NCI-H2107 (cell line): ENCODE results near the gene VAC14.
"Not testable (repeated sequence)": the region's sequence is repeated elsewhere in the genome, so short reads cannot be mapped to it uniquely, and the experiment has no call there.

Experiments
- DNase-seq: peaks from one replicate; lab custom pipeline; 2025; lab: John Stamatoyannopoulos, UW

VAC14 gene

DNA sequence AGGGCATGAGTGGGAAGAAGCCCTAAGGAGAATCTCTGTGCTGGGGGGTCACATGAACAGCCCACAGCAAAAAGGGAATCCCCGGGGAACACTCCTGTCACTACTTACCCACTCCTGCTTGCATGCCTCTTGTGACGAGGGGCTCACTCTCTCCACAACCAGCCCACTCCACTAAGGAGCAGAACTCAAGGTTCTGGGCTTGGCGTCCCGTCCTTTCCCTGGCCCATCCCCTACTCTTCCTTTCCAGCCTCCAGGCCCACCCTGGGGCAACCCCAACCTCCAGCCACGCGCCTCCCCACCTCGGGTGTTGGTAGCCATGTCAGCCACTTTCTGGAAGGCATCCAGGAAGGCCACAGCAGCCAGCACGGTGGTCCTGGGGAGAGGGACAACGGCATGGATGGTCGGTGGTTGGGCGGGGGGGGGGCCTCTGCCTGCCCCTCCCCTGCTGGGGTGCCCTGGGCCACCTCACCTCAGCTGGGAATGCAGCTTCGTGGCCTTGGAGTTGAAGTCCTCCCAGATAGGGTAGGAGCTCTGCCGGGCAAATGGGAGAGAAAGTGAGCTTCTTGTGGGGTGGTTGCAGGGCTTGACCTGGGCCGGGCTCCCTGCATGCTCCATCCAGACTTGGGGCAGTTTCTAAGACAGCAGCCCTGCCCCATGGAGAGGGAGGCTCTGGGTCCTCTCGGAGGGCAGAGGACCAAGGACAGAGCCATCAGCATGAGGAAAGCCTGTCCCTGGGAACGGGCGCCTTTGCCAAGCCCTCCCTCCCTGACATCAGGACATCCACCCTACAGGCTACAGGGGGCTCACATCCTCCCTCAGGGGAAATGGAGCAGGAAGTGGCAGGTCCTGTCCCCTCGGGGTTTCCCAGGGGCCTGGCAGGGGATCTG, 120.2 kb downstream of the VAC14 start:
- DNase-seq = no peak

DNA sequence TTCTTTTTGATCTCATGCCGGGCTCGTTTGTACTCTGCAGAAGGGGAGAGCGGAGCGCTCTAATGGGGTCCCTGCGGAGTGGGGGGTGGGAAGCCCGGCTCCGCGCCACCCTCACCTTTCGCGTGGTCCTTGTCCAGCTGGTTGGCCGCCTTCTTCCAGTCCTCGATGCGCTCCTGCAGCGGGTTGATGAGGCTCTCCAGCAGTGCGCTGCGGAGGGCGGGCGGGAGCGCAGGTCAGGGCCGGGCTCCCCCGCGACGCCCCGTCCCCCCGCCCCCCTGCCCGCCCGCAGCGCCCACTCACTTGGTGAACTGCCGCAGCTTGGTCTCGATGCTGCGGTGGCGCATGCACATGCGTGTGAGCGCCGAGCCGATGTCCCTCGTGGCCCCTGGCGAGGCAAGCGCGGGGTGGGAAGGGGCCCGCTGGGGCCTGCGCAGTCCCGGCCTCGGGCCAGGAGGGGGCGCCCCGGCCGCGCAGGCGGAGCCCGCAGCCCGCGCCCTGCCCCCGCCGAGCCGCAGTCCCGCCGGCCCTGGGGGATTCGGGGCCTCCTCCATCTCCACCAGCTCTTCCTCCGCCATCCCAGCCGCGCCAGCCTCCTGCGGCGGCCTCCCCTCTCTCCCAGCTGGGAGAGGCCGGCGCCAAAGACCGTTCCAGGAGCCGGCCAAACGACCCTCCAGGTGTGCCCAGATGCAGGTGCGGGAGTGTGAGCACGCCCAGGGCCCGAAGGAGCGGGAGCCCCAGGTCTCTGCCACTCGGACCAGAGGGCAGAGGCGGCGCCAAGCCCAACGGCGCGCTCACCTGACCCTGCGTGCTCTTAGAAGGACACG, 121.1 kb downstream of the VAC14 start:
- no peak for DNase-seq

DNA sequence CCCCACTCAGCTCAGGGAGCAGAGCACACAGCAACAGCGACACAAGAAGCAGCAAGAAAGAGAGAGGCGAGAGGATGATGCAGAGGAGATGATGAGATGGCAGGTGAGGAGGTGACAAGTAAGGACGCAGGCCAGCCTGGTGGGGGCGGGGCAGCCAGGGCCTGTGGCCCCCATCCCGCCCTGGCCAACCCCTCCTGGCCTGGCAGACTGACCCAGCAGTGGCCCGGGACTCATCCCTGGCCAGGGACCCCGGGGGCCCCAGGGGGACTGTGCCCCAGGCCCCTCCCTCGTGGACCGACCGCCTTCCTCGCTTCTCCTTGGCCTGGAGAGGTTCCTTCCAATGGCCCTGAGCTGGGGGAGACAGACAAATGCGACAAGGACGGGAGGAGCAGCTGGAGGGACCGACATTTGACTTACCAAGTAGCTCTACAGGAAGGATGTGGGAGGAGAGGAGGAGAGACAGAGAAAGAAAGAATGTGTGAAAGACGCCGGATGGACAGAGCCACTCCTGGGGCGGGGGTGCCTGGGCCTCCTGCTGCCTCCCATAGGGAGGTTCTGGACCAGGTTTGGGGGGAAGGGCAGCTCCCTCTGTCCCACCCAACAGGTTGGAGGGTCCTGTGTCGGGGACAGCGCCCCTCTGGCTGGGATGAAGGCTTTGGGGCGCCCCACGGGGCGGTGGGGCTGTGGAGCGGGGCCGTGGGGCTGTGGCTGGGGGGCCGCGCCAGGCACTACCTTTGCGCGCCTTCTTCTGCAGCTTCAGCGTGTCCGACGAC, 121.9 kb downstream of the VAC14 start:
- no peak for DNase-seq

DNA sequence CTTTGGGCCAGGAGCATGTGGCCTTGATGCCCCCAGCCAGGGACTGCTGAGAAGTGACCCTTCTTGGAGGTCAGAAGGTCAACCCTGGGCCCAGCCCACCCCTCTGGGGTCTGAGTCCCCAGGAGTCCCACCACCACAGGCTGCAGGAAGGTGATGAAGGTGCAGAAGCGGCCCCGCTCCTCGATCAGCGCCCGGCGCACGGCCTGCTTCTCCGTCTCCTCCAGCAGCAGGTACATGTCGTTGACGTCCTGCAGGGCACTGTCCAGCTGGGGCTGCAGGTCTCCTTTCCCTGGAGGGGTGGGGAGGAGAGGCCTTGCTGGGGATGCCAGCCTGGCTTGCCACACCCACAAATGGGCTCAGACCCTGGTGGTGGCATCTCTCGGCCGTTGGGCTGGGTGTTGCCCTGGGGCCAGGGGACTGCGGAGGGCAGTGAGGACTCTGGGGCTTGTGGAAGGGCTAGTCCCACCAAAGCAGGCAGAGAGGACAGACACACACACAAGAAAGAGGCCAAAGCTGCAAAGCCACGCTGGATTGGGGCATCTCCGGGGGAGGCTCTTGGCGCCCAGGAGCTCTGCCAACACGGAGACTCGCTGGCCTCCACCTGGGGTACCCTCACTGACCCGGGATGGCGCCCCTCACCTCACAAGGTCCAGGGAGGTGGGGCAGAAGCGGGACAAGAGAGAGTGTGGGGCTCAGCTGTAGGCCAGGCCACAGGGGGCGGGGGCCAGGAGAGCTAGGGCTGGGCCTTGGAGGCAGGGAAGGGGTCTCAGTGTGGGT, 122.6 kb downstream of the VAC14 start:
- DNase-seq = no peak

DNA sequence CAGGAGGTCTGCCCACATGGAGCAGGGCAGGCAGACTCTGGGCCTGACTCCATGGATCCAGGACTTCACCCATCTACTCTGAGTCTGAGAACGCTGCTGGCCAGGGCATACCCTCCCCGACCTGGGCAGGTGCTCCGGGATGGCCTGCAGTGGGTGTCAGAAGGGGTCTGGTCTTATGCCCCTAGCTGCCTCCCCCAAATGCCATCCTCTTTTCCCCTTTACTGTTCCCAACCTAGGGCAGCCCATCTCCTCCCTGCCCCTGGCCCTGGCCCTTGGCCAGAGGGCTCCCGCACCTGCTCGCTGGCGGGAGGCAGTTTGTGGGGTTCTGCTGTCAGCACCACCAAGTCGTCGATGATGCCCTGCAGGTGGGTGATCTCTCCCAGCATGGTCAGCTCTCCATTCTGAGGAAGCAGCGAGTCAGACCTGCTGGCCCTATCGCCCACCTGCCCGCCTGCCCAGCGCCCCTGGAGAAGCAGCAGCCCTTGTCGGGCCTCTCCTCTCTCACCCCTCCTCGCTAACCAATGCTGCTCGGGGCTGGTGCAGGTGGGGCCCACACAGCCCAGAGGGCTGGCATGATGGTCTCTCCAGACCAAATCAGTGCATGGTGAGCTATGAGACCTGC, 123.3 kb downstream of the VAC14 start:
- no peak for DNase-seq

DNA sequence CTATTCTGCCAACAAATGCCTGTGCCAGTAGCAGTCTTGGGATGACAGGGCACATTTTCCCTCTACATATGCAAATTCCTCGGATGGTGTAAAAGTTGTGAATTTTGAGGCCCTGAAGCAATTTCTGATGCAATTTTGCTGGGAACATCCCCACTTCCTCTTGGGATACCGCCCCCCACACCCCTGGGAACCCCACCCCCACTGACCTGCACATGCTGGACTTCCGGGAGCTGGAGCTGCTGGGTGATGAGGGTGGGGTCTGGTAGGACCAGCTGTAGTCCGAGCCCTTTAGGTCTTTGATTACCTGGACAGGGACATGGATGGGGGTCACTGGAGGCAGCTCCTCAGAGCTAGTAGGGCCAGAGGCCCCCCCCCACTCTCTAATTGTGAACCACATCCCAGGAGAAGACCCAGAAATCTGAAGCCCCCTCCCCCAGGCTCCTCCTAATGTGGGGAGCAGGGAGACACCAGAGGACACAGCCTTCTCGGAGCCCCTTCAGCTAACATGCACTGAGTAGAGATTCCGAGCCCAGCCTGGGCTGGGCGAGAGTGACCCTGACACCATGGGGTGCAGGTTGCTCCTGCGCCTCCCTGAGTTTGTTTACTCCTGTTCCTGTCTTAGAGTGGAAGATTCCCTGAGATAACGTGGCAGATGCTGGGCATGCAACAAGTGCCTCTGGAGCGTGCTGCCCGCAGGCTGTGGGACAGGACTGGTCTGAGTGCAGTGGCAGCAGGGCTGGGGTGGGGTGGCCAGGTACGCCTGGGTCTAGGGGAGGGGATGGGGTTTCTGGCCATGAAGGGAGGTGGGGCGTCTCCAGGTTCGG, 124.1 kb downstream of the VAC14 start:
- no peak for DNase-seq

DNA sequence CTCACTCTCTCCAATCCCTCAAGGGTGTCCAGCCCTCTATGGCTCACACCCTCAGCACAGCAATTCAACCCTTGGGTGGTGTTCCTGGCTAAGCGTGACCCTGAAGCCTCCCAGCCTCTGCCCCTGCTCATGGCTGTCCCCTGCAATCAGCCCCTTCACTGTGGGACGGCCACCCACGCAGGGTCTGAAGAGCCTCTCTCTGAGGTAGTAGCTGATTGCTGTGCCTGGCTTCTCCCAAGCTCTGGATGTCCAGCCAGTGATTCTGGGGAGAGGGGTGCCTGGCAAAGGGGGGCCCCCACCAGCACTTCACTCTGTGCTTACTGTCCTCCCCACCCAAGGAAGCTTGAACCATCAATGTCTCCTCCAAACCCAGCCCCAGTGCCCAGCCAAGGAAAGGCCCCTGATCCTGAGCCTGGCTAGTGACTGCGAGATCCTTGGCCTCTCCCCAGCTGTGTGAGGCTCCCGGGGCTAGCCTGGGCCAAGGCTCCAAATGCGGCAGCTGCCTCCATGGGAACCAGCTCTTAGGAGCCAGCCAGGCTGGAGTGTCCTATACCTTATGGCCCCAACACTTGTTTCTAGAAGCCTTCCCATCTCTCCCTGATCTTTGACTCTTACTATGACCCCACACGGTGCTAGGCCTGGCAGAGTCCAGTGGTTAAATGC, 125.0 kb downstream of the VAC14 start:
- no peak for DNase-seq

DNA sequence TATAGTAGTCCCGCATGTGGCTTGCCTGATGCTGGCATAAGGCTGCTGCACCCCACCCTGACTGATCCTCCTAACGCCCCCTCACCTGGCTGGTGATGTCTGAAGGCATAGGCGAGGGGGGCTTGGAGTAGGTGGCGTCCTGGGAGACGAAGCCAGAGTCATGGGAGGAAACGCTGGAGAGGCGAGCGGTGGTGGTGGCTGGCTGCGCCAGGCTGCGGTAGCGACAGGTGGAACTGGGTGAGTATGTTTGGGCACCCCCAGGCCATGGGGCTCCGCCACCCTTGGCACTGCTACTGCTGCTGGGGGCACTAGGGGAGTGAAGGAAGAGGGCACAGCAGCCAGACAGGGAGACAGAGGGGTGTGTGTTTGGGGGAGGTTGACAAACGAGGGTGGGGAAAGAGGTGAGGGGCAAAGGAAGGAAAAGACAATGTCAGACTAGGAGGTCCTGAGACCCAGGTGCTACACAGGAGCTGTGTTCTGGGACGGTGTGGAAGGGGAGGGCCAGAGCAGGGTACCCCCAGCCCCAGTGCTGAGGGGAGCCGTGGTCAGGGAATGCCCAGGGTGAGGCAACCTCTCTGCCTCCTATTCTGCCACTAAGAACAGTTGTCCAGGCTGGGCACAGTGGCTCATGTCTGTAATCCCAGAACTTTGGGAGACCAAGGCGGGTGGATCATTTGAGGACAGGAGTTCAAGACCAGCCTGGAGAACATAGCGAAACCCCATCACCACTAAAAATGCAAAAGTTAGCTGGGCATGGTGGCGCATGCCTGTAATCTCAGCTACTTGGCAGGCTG, 126.5 kb downstream of the VAC14 start:
- DNase-seq = no peak

DNA sequence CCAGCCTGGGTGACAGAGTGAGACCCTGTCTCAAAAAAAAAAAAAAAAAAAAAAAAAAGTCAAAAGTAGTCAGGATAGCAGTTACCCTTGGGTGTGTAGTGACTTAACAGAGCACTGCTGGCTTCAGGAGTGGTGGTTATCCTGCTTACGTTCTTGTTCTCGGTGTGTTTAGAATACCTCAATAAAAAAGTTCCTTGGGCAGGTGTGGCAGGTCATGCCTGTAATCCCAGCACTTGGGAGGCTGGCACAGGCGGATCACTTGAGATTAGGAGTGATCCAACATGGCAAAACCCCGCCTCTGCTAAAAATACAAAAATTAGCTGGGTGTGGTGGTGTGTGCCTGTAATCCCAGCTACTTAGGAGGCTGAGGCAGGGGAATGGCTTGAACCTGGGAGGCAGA, 130.0 kb downstream of the VAC14 start:
- not testable (repeated sequence) for DNase-seq

DNA sequence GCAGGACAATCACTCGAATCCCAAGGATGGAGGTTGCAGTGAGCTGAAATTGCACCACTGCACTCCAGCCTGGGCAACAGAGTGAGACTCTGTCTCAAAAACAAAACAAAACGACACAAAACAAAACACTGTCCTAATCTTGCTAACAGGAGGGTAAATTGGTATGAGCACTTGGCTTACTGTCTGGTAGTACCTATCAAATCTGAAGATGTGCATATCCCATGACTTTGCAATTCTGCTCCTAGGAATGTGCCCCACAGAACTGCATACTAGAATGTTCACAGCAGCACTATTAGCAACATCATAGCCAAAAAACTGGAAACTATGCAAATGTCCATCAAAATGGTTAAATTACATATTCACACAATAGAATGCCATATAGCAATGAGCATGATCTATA, 130.8 kb downstream of the VAC14 start:
- DNase-seq = no peak

DNA sequence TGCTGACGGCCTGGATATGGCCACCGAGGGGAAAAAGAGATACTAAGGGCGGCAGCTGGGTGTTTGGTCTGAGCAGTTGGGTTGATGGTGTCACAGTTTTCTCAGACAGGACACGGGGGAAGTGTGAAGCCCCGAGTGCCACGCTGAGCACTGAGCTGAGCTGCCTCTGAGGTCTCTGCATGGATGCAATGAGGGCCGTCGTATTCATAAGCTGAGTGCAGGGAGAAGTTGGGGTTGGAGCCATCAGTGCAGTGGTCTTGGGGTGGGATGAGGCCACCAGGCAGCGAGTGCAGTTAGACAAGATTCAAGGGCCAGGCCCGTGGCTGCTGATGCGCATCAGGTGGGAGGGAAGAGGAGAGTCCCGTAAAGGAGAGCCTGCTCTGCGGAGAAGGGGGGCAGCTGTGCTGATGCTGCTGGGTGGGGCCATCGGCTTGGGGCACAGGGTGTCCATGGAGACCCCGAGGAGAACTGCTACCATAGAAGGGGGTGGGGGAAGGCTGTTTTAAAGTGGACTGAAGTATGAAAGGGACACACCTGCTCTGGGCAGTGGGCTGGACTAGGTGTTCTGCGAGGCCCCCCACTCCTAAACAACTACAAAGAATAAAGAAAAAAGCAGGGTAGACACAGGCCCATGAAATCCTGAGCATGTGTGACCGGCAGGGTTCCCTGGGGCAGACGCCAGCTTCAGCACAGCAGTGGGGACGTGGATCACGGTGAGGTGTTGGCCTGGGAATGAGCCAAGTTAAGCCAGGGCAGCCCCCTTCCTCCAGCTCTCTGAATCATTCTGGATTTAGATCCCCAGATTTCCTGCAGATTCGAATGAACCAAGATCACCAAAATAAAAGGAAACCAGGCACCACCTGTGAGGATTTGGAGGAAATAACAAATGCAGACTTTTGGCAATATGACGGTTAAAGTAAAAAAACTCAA, 134.9 kb downstream of the VAC14 start:
- DNase-seq = no peak

DNA sequence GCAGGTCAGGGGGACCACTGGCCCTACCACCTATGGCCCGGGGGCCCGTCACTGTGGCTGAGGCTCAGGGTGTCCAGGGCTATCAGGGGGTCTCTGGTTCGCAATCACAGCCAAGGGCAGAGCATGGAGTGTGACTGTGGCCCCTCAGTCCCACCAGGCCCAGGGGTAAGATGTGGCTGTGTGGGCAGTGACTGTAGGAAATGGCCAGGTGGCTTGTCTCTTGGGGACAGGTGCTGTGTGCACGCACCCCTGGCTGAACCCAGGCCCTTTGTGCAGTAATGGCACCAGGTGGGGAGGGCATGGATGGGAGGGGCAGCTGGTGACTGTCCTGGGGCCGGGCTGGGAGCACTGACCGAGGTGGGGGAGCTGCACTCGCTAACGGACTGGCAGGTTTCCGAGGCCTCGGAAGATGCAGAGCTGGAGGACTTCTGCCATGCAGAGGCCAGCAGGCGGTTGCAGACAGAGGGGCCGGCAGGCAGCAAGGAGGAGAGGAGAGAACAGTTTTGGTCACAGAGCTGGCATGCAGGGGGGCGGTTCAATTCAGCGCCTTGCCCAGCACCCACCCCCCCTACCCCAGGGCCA, 135.8 kb downstream of the VAC14 start:
- no peak for DNase-seq

DNA sequence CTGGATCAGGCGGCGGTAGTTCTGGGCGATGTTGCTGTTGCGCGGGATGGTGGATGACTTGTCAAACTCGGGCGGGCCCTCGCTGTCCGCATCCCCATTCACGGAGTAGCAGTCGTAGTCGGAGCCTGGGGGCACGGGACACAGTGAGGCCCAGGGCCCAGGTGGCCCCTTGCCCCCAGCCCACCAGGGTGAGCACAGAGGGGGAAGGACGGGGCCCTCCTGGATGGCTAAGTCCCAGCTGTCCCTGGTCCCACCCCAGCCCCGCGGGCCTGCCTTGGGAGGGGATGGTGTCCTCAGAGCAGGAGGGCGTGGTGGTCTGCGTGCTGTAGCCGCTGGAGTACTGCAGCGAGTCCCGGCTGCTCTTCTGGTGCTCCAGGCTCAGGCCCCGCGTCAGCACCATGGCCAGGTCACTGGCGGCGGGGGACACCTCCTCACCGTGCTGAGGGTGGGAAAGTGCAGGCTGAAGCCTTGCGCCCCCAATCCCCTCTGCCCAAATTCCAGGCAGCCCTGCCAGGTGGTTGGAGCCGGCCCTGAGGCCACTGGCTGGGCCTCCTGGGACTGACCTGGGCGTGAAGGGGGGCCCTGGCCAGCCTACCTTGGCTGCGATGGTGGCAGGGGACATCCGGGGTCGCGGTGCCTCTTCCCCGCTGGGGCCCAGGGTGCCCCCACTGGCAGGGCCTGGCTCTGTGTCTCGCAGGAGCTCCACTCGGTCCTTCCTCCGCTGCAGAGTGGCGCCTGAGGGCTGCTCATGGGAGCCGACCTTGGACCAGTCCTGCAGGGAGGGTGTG, 136.4 kb downstream of the VAC14 start:
- DNase-seq = no peak

DNA sequence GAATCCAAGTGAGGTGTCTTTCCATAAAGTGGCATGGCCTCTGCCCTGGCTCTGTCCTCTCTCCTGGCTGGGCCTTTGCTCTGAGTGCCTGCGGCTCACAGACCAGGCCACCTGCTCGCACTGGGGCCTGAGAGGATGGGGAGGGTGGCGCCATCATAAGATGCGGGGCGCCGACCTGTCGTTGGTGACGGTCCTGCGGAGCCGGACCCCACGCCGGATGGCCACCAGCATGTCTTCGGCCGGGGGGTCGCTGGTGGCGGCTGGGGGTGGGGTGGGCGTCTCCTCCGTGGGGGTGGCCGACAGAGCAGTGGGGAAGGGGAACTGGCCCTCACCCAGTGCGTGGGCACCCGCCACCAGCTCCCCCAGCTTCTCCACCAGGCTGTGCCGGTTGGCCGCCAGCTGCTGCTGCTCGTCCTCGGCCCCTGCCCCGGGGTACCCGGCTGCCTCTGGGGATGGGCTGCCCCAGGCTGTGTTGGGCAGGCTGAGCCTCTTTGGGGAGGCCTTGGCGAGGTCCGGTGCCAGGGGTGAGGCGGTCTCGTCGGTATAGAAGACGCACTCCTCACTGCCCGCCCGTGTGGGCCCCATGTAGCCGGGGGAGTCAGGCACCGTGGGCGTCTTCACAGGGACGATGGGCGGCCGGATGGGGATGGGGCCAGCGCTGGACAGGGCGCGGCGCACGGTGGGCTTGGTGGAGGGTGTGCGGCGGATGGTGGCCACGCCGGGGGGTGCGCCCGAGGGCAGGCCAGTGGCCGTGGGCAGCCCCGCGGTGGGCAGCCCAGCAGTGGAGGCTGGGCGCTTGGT, 137.2 kb downstream of the VAC14 start:
- DNase-seq = no peak

DNA sequence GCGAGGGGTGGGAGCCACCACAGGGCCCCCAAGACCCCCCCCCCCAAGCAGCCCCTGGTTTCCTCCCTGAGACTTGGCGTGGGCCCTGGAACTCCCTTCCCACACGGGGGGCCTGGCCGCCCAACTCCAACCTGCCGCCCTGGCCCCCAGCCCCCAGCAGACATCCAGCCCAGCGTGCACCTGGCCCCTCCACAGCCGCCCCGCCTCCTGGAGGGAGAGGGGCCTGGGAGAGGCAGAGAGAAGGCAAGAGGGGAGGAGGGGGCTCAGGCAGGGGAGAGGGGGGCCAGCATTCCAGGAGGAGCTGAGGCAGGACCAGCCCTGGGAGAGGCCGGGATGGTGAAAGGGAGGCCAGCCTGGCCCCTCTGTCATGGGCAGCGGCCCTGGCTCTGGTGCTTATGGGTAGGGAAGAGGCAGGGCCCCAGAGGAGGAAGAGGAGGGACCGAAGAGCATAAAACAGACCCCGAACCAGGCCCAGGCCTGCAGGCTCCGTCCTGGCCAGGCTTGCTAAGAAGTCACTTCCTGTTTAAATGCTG, 137.9 kb downstream of the VAC14 start:
- DNase-seq = no peak
